Neuron (in vitro differentiated cells): ENCODE measurements around the gene CLK2.
"Not testable (repeated sequence)": the region's sequence is repeated elsewhere in the genome, so short reads cannot be mapped to it uniquely, and the experiment has no call there.

ENCODE experiments used
- H2AFZ ChIP-seq: one replicate; pipeline ENCODE4 v1.6.1; 2013; ENCODE audit warnings: low read depth, mild to moderate bottlenecking, inconsistent platforms, low read length, moderate library complexity
- H3K27me3 ChIP-seq: one replicate; pipeline ENCODE4 v1.6.1; 2013; ENCODE audit warnings: low read length; ENCODE audit not compliant: insufficient read depth
- H3K36me3 ChIP-seq: one replicate; pipeline ENCODE4 v1.6.1; 2013; ENCODE audit warnings: low read length; ENCODE audit not compliant: insufficient read depth
- H3K4me1 ChIP-seq: one replicate; pipeline ENCODE4 v1.6.1; 2013; ENCODE audit warnings: low read length; ENCODE audit not compliant: insufficient read depth
- H3K4me3 ChIP-seq: 2 replicates; pipeline ENCODE4 v1.5.1; 2013; ENCODE audit warnings: mild to moderate bottlenecking, low read length, moderate library complexity
- H3K9me3 ChIP-seq: one replicate; pipeline ENCODE4 v1.6.1; 2013; ENCODE audit warnings: low read length

Gene CLK2

DNA sequence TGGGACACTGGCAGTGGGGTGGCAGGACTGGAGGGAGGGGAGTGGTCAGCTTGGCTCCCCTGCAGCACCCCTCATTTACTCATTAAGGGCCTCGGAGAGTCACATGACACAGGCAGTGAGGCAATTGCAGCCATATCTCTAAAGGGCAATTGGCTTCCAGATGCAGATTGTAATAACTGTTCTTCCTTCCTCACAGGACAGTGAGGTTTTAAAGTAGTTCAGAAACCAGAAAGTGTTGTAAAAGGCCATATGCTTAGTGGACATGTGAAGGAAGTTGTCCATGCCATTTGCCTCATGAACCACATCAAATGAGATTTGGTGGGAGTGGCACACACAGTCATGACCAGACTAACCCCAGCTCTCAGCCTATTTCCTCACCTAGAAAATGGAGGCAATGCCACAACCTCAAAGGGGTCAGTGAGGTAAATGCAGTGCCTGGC lies 53.7 kb downstream of the CLK2 start:
- H3K27me3 ChIP-seq = no peaks in the 10 kb centered on the region
- H3K36me3 ChIP-seq = peaks cover 28% of the 10 kb centered on the region
- no peaks in the 10 kb centered on the region for H3K9me3 ChIP-seq
- H2AFZ ChIP-seq = no peak overlapping the region
- no peak overlapping the region for H3K4me3 ChIP-seq
- H3K4me1 ChIP-seq = no peaks in the 10 kb centered on the region

DNA sequence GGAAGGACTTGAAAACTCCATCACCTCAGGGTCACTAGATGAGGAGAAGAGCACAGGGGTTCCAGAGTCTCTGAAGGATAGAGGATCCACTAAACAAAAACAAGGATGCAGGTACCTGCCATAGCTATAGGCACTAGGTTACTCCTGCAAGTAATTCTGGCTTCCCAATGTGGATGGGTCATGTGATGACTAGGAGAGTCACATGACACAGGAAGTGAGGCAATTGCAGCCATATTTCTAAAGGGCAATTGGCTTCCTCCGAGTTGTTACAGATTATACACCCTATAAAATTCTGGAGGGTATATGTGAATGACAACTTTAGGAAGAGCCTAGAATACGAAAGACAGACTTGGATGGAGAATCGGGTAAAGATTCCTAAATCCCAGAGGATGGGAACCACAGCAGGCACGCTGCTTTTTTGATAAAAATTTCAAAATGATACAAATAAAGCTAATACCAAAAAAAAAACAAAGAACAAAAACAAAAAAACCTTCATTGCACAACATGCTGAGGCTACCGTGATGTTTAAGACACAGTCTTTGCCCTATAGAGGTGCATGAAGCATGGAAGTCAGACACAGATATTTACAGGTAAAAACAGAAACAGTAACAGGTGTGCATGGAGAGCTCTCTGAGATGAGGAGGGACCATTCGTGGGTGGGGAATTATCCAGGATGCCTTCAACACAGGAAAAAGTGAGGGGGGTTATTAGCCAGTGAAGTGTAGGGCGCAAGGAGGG lies 54.3 kb downstream of the CLK2 start:
- Histone ChIP-seq H3K4me3 (no peak overlapping the region), H2AFZ (no peak overlapping the region), H3K4me1 (no peaks in the 10 kb centered on the region), H3K36me3 (peaks cover 24% of the 10 kb centered on the region), H3K27me3 (no peaks in the 10 kb centered on the region), H3K9me3 (no peaks in the 10 kb centered on the region)

DNA sequence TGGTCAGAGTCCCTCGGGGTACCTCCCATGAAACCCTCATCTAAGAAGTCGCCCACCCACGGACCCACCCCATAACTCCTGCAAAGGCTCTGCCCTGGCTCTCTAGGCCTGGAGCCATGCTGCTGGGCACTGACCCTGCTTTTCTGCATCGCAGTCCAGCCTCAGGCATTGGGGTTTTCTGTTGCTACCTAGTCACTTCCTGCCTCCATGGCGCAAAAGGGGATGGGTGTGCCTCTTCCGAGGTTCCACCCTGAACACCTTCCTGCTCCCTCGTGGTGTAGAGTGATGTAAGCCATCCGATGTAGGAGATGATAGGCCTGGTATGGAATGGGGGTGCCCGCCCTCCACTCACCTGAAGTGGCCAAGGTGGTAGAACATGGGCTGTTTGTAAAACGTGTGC lies 58.6 kb downstream of the CLK2 start:
- not testable (repeated sequence) for H3K9me3 ChIP-seq, H2AFZ ChIP-seq, H3K4me1 ChIP-seq, H3K4me3 ChIP-seq, H3K27me3 ChIP-seq
- H3K36me3 ChIP-seq = peaks cover 27% of the 10 kb centered on the region
